DND-41 (cell line): ENCODE data around the gene SETBP1.

Experiments
- EZH2 ChIP-seq: IDR thresholded peaks from 3 replicates; pipeline ENCODE4 v1.6.1; 2012; ENCODE audit warnings: borderline replicate concordance, low read depth, mild to moderate bottlenecking, moderate library complexity, low read length, inconsistent platforms; ENCODE audit not compliant: severe bottlenecking
- TF ChIP-seq, protein P1 (sequence below): IDR thresholded peaks from 2 replicates; pipeline ENCODE4 v1.5.1; 2012; ENCODE audit warnings: borderline replicate concordance, low read length, moderate library complexity, mild to moderate bottlenecking; ENCODE audit not compliant: poor library complexity, severe bottlenecking; ENCODE audit errors: extremely low read depth

DNA sequence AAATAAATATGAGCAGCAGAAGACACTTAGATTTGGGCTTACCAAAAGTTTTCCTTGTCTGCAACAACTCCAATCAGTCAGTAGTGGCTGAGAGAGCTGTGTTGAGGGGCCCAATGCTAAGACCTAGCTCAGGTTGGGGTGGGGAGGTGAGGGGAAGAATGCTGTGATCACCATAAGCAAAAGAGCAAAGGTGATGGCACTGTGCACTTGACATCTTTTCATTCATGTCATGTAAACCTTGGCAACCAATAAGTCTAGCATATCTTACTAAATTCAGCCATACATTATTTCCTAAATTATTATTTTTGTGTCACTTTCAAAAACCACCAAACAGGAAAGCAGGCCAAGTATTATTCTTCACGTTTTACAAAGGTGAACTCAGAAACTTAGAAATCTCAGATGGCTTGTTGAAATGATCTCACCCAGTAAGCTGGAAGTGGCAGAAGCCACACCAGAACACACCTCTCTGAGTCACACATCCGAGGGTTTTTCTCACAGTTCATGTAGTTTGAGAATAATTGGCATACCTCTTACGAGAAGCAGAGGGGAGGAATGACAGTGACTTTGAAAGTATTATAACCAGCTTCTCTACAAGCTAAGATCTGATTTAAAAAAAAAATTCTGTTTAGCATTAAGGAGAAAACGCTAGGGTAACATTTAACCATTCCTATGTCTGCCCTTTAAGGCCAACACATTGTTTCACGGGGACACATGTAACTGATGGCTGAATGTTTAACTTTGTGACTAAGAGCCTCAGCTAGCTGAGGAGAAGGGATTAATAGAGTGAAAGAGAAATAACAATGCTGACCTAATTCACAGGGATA is 43.3 kb upstream of the SETBP1 start:
- TF ChIP-seq, protein P1, sequence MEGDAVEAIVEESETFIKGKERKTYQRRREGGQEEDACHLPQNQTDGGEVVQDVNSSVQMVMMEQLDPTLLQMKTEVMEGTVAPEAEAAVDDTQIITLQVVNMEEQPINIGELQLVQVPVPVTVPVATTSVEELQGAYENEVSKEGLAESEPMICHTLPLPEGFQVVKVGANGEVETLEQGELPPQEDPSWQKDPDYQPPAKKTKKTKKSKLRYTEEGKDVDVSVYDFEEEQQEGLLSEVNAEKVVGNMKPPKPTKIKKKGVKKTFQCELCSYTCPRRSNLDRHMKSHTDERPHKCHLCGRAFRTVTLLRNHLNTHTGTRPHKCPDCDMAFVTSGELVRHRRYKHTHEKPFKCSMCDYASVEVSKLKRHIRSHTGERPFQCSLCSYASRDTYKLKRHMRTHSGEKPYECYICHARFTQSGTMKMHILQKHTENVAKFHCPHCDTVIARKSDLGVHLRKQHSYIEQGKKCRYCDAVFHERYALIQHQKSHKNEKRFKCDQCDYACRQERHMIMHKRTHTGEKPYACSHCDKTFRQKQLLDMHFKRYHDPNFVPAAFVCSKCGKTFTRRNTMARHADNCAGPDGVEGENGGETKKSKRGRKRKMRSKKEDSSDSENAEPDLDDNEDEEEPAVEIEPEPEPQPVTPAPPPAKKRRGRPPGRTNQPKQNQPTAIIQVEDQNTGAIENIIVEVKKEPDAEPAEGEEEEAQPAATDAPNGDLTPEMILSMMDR: no peak
- TF ChIP-seq EZH2: no peak
